SH-SY5Y (cell line): Measurements from ENCODE around the gene FGF4.

Experiments used
- GATA2 ChIP-seq: IDR thresholded peaks from 2 replicates; pipeline ENCODE4 v1.6.1; 2011; ENCODE audit warnings: mild to moderate bottlenecking, low read depth, low read length
- GATA3 ChIP-seq: IDR thresholded peaks from 2 replicates; pipeline ENCODE4 v1.6.1; 2011; ENCODE audit warnings: low read depth, mild to moderate bottlenecking, low read length, moderate library complexity

- TF ChIP-seq GATA2 (no peak), GATA3 (no peak)
Measured at GRCh38 chr11:69807106-69807815, 32.1 kb upstream of the FGF4 start.
